ENCODE data around the gene MAT2B. TPM values are rescaled to one million over a fixed set of nuclear protein-coding genes. Genes with fewer than 3 reads are reported as not detected.

MAT2B gene
- total RNA-seq, 1 experiment from 2014 or later: 48.4 TPM

DNA sequence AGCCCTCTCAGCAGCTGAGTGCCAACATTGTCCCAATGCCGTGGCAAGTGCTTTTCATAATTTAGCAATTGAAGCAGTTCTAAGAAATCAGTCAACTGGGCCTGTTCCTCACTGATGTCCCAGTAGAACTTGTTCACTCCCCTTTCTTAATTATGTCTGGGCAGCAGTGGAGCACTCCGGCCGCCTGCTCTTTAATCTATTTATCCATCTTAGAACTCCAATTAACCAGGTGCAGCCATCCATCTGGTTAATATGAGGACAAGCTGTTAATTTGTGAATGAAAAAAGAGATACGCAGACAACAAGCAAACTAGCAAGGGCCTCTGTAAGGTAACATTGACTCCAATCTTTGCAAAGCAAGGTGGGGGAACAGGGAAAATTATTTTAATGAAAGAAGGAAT lies 39.4 kb downstream of the MAT2B start:
- no peak overlapping the region for H3K14ac ChIP-seq (ENCODE audit: insufficient read depth, low read length)
- no peak overlapping the region for H4K91ac ChIP-seq (ENCODE audit: insufficient read length, low read depth, low read length)
- no peak overlapping the region for H4K5ac ChIP-seq (ENCODE audit: insufficient read length, low read depth, low read length)
- H2BK20ac ChIP-seq (ENCODE audit: low read depth, low read length, poor library complexity, severe bottlenecking): no peak overlapping the region
- H2AK5ac ChIP-seq (ENCODE audit: insufficient read length, low read length): no peak overlapping the region
- H2AFZ ChIP-seq (ENCODE audit: low read length): no peak overlapping the region
- no peak overlapping the region for H3K4me2 ChIP-seq (ENCODE audit: insufficient read depth, insufficient read length, low read length)
- H3K23ac ChIP-seq (ENCODE audit: insufficient read length, low read depth, low read length): no peak overlapping the region
- no peaks in the 10 kb centered on the region for H3K79me1 ChIP-seq (ENCODE audit: insufficient read depth, low read depth, low read length, poor library complexity, severe bottlenecking)
- H2BK12ac ChIP-seq (ENCODE audit: insufficient read length, low read depth, low read length): no peak overlapping the region
- no peak overlapping the region for H3K27ac ChIP-seq (ENCODE audit: insufficient read length, low read depth, low read length)
- H3T11ph ChIP-seq (ENCODE audit: low read length): no peak overlapping the region
- H4K8ac ChIP-seq (replicated peaks; ENCODE audit: insufficient read length, low read depth, low read length): no peak overlapping the region
- no peaks in the 10 kb centered on the region for H3K27me3 Mint-ChIP-seq (ENCODE audit: low read depth)
- no peaks in the 10 kb centered on the region for H3K27me3 ChIP-seq (ENCODE audit: insufficient read depth, low read length)
- H2BK120ac ChIP-seq (ENCODE audit: low read depth, low read length, poor library complexity, severe bottlenecking): no peak overlapping the region
- no peak overlapping the region for H3K4me3 Mint-ChIP-seq
- no peaks in the 10 kb centered on the region for H3K23me2 ChIP-seq (ENCODE audit: insufficient read length, low read depth, low read length, poor library complexity, severe bottlenecking)
- no peak overlapping the region for H3K18ac ChIP-seq (ENCODE audit: insufficient read length, low read depth, low read length)
- DNase-seq: no peak
- peaks cover 13 to 17% of the 10 kb centered on the region in 2 experiments for H3K4me1 Mint-ChIP-seq
- no peak overlapping the region for H3K56ac ChIP-seq (ENCODE audit: insufficient read length, low read depth, low read length)
- no peaks in the 10 kb centered on the region for H3K36me3 Mint-ChIP-seq (ENCODE audit: insufficient read depth in 1 of 3, low read depth in 3 of 3)
- no peak overlapping the region for H3K4ac ChIP-seq (ENCODE audit: low read depth, low read length)
- no peaks in the 10 kb centered on the region for H3K79me2 ChIP-seq (ENCODE audit: insufficient read depth, low read length)
- WGBS (ENCODE audit: extremely low coverage, insufficient read length, low lambda C conversion rate): no CpG with 5 or more reads among the region's 4 CpGs
- H3K27ac Mint-ChIP-seq: no peak overlapping the region
- no peaks in the 10 kb centered on the region for H3K9me3 ChIP-seq (ENCODE audit: control insufficient read depth, low read depth, low read length)
- no peaks in the 10 kb centered on the region for H3K9me3 Mint-ChIP-seq
- H3K4me1 ChIP-seq (ENCODE audit: insufficient read depth, low read length): peaks cover 4% of the 10 kb centered on the region; the same call in 1 of the 2 replicates
- no peak overlapping the region for H2BK15ac ChIP-seq (ENCODE audit: low read depth, low read length)
- no peak overlapping the region for H3K9ac ChIP-seq (ENCODE audit: extremely low read depth, insufficient read length, low read length)
- no peak for TF ChIP-seq CTCF (conservative IDR thresholded peaks at IDR 0.05)
- no peaks in the 10 kb centered on the region for H4K20me1 ChIP-seq (ENCODE audit: control insufficient read depth, insufficient read depth, insufficient read length)
- H2BK5ac ChIP-seq (ENCODE audit: insufficient read length, low read length): no peak overlapping the region

All from H9 (cell line).